Glutamatergic neuron (in vitro differentiated cells): ENCODE results near the gene FRMD3. TPM values are rescaled to one million over a fixed set of nuclear protein-coding genes. Genes with fewer than 3 reads are reported as not detected.

Source experiments
- DNase-seq: peaks from one replicate; pipeline ENCODE4 v3.0.0; 2022
- H3K27ac Mint-ChIP-seq: one replicate; pipeline ENCODE4 v1.8.0; 2020; ENCODE audit warnings: mild to moderate bottlenecking, mixed read lengths, inconsistent platforms; ENCODE audit not compliant: unreplicated experiment
- H3K27me3 Mint-ChIP-seq: one replicate; pipeline ENCODE4 v1.8.0; 2020; ENCODE audit warnings: mild to moderate bottlenecking, moderate library complexity, mixed read lengths, inconsistent platforms; ENCODE audit not compliant: unreplicated experiment
- H3K36me3 Mint-ChIP-seq: one replicate; pipeline ENCODE4 v1.8.0; 2020; ENCODE audit warnings: mild to moderate bottlenecking, mixed read lengths, inconsistent platforms; ENCODE audit not compliant: unreplicated experiment
- H3K4me1 Mint-ChIP-seq: one replicate; pipeline ENCODE4 v1.8.0; 2020; ENCODE audit warnings: mild to moderate bottlenecking, low read depth, mixed read lengths, inconsistent platforms; ENCODE audit not compliant: unreplicated experiment
- H3K4me3 Mint-ChIP-seq: one replicate; pipeline ENCODE4 v1.8.0; 2020; ENCODE audit warnings: mild to moderate bottlenecking, mixed read lengths, inconsistent platforms; ENCODE audit not compliant: unreplicated experiment
- H3K9me3 Mint-ChIP-seq: one replicate; pipeline ENCODE4 v1.8.0; 2020; ENCODE audit warnings: mild to moderate bottlenecking, moderate library complexity, mixed read lengths, inconsistent platforms; ENCODE audit not compliant: unreplicated experiment
- total RNA-seq: library from RNA; stranded (reverse); fragmentation: NEBNext Ultra II Directional; extraction: Animal tissue kit (Norgen Biotek cat#: 25700); gene quantifications from one replicate; pipeline ENCODE4 v1.2.1, GENCODE V29; 2021; ENCODE audit not compliant: unreplicated experiment
- TF ChIP-seq, protein P1 (sequence below): fragments of 200-600 bp; sonication (generic); IDR thresholded peaks from one replicate; pipeline ENCODE4 v1.5.0; 2021; ENCODE audit not compliant: partially characterized antibody, unreplicated experiment

The FRMD3 gene
- total RNA-seq, 1 donor from 2014 or later: 20.7 TPM

- TF ChIP-seq, protein P1, sequence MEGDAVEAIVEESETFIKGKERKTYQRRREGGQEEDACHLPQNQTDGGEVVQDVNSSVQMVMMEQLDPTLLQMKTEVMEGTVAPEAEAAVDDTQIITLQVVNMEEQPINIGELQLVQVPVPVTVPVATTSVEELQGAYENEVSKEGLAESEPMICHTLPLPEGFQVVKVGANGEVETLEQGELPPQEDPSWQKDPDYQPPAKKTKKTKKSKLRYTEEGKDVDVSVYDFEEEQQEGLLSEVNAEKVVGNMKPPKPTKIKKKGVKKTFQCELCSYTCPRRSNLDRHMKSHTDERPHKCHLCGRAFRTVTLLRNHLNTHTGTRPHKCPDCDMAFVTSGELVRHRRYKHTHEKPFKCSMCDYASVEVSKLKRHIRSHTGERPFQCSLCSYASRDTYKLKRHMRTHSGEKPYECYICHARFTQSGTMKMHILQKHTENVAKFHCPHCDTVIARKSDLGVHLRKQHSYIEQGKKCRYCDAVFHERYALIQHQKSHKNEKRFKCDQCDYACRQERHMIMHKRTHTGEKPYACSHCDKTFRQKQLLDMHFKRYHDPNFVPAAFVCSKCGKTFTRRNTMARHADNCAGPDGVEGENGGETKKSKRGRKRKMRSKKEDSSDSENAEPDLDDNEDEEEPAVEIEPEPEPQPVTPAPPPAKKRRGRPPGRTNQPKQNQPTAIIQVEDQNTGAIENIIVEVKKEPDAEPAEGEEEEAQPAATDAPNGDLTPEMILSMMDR: no peak
- Mint-ChIP-seq H3K9me3 (peaks cover 4% of the 10 kb centered on the region), H3K27me3 (peaks cover 5% of the 10 kb centered on the region), H3K36me3 (no peaks in the 10 kb centered on the region), H3K4me3 (no peak overlapping the region), H3K27ac (no peak overlapping the region), H3K4me1 (peaks cover 13% of the 10 kb centered on the region)
- DNase-seq: no peak
These were observed 63.6 kb downstream of the FRMD3 start for GRCh38 chr9:83474631-83475030.

DNA sequence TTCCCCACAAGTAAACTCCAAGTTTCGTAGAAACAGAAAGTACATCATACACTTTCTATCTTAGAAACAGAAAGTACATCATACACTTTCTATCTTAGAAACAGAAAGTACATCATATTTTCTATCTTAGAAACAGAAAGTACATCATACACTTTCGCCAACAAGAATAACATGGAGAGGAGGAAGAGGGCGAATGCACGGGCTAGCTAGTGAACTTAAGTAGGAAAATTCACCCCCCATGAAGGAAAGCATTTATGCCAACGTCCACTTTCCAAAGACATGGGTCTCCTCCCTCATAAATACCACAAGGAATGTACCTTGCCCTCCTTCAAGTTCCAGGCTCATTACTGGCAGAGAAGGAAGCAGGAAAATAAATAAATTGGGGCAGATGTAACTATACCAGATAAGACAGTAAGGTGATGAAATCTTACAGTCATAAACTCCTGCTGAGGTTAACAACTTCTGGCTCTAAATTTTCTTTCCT is 64.7 kb downstream of the FRMD3 start:
- DNase-seq: no peak
- H3K27me3 Mint-ChIP-seq: peaks cover 5% of the 10 kb centered on the region
- no peak overlapping the region for H3K27ac Mint-ChIP-seq

GRCh38 chr9:83472764-83473163 is 65.4 kb downstream of the FRMD3 start:
- Mint-ChIP-seq H3K36me3 (no peaks in the 10 kb centered on the region), H3K9me3 (peaks cover 3% of the 10 kb centered on the region), H3K27ac (no peak overlapping the region), H3K4me1 (peaks cover 18% of the 10 kb centered on the region), H3K27me3 (peaks cover 3% of the 10 kb centered on the region), H3K4me3 (no peak overlapping the region)
- DNase-seq: no peak
- TF ChIP-seq, protein P1: no peak

More for the DNA sequence above, 64.7 kb downstream of the FRMD3 start:
- H3K4me1 Mint-ChIP-seq: peaks cover 21% of the 10 kb centered on the region
- no peaks in the 10 kb centered on the region for H3K36me3 Mint-ChIP-seq
- no peak overlapping the region for H3K4me3 Mint-ChIP-seq
- peaks cover 3% of the 10 kb centered on the region for H3K9me3 Mint-ChIP-seq
- TF ChIP-seq, protein P1: no peak

- Mint-ChIP-seq H3K9me3 (peaks cover 3% of the 10 kb centered on the region), H3K4me1 (peaks cover 16% of the 10 kb centered on the region), H3K4me3 (no peak overlapping the region), H3K27me3 (peaks cover 3% of the 10 kb centered on the region), H3K36me3 (no peaks in the 10 kb centered on the region), H3K27ac (no peak overlapping the region)
- TF ChIP-seq, protein P1: no peak
- no peak for DNase-seq
These were observed 66.0 kb downstream of the FRMD3 start for GRCh38 chr9:83472221-83472665.

DNA sequence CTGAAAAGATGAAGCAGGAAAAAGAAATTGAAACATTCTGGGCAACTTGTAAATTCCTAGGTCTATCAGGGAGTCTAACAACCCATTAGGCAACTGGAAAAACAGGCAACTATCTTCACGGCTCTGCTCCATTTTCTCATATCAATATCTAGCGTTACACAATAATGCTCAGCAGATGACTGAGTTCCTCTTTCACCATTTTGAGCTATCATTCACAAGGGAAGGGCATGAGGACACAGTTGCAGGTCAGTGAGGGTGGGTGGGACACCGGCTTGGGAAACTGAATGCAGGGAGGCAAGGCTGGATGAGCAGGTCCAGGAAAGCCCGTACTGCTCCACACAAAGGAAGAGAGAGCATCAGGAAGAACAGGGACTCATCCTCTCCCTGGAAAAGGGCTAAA is 67.0 kb downstream of the FRMD3 start:
- no peak overlapping the region for H3K27ac Mint-ChIP-seq
- TF ChIP-seq, protein P1: no peak
- no peak for DNase-seq
- no peak overlapping the region for H3K4me3 Mint-ChIP-seq
- H3K4me1 Mint-ChIP-seq: peaks cover 19% of the 10 kb centered on the region
- H3K36me3 Mint-ChIP-seq: no peaks in the 10 kb centered on the region
- H3K27me3 Mint-ChIP-seq: peaks cover under 1% of the 10 kb centered on the region
- peaks cover 3% of the 10 kb centered on the region for H3K9me3 Mint-ChIP-seq
